ENCODE results near the gene MAP3K13.

GRCh38 chr3:185341616-185342458 lies 21.1 kb upstream of the MAP3K13 start:
- TF ChIP-seq EZH2 (IDR thresholded peaks at IDR 0.05; ENCODE audit: borderline replicate concordance, low read length) (no peak), CTCF (IDR thresholded peaks at IDR 0.05; ENCODE audit: low read length) (no peak)
